Thoracic aorta (tissue), 2 donors: Measurements from ENCODE around the gene ATP2A3. TPM values are rescaled to one million over a fixed set of nuclear protein-coding genes. Genes with fewer than 3 reads are reported as not detected.

Source experiments
- ATAC-seq: fragments of 150-250 bp; one replicate; pipeline ENCODE4 v1.8.0; 2017; ENCODE audit warnings: low read depth; ENCODE audit not compliant: insufficient number of reproducible peaks, low FRiP score
- DNase-seq: peaks from one replicate; pipeline ENCODE4 v3.0.0-alpha.2; 2020; ENCODE audit warnings: low spot score
- H3K27ac ChIP-seq, 2 donors: fragments of 200-600 bp; sonication (generic); 1 replicate in 1 of 2; 2 replicates in 1 of 2; pipeline ENCODE4 v1.5.1; 2016; ENCODE audit warnings: mild to moderate bottlenecking in 2 of 2, moderate library complexity in 2 of 2
- H3K27me3 ChIP-seq: fragments of 200-600 bp; sonication (generic); replicated peaks from 2 replicates; pipeline ENCODE4 v1.6.0; 2016; ENCODE audit warnings: mild to moderate bottlenecking; ENCODE audit not compliant: insufficient read depth
- H3K36me3 ChIP-seq: fragments of 200-600 bp; sonication (generic); one replicate; pipeline ENCODE4 v1.5.1; 2016
- H3K4me1 ChIP-seq, 2 donors: fragments of 200-600 bp; sonication (generic); 1 replicate in 1 of 2; 2 replicates in 1 of 2; pipeline versions ENCODE4 v1.5.1 to v1.6.0; 2016; ENCODE audit warnings: low read depth in 2 of 2, mild to moderate bottlenecking in 1 of 2; ENCODE audit not compliant: control insufficient read depth in 1 of 2
- H3K4me3 ChIP-seq: fragments of 200-600 bp; sonication (generic); 2 replicates; pipeline ENCODE4 v1.5.1; 2016; ENCODE audit warnings: mild to moderate bottlenecking
- H3K9me3 ChIP-seq: fragments of 200-600 bp; sonication (generic); 2 replicates; pipeline ENCODE4 v1.5.1; 2016
- CTCF ChIP-seq: fragments of 200-600 bp; sonication (generic); IDR thresholded peaks from one replicate; pipeline ENCODE4 v1.5.1; 2019; ENCODE audit warnings: antibody characterized with exemption
- total RNA-seq, 2 donors: library from RNA; depleted of rRNA; stranded (reverse); fragments of >200 nt; gene quantifications; one replicate each; pipeline versions ENCODE4 v1.1.0 to v1.2.3, GENCODE V29; 2016

The ATP2A3 gene
- total RNA-seq, 2 donors from 2014 or later: 37.2 to 50.4 TPM

DNA sequence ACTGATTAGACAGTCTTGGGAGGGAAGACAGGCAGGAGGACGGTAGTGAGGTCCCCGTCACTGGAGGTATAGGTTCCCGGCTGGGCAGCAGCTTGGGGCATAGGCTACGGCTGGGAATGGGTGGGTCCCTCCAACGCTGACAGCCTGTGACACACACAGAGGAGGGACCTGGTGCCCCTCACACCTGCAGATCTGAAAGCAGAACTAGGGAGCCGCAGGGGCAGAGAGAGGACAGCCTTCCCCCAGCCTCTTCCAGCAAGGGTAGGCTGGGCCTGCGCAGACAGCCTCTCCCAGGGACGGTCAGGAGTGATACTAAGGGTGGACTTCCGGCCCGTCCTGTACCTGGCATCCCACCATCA, 49.9 kb downstream of the ATP2A3 start:
- Histone ChIP-seq H3K9me3 (no peaks in the 10 kb centered on the region), H3K4me3 (no peak overlapping the region), H3K27me3 (no peaks in the 10 kb centered on the region), H3K4me1 (peaks cover 20 to 36% of the 10 kb centered on the region in 2 donors), H3K27ac (no peak overlapping the region), H3K36me3 (no peaks in the 10 kb centered on the region)
- no peak for ATAC-seq
- DNase-seq: no peak
- no peak for TF ChIP-seq CTCF

DNA sequence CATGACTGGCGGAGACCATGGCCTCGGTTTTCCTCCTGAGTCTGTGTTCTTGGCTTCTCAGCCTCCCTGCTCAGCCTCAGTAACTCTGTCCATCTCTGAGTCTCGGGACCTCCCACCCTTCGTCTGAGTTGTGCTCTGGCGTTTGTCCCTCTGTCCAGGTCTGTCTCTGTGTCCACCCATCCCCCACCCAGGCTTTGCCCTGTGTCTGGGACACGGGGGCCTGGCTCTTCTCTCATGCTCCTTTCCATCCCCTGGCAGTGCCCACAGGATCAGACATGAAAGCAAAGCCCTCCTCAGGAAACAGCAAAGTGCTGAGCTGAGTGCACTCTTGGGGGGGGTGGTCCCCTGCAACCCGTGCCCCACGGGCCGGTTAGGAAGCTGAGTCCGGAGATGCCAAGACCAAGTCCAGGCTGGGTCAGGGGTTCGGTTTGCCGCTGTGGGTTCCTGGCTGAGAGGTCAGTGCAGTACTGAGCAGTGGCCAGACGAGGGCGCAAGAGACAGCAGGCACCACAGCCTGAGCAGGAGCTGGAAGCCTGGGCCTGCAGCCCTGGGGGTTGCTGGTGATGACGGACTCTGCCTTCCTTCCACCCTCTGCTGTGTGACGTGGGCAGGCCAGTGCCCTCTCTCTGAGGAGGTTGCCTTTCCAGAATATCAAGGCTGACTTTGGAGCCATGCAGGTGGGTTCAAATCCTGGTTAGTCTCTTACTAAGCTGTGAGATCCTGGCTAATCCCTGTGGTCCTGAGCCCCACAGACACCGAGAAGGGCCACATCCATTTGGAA, 50.5 kb downstream of the ATP2A3 start:
- no peak overlapping the region for H3K4me3 ChIP-seq
- no peak for DNase-seq
- H3K4me1 ChIP-seq: peaks cover 17 to 31% of the 10 kb centered on the region in 2 donors
- peak; percentile 99 for TF ChIP-seq CTCF
- peak; percentile 47 for ATAC-seq
- H3K36me3 ChIP-seq: no peaks in the 10 kb centered on the region
- no peaks in the 10 kb centered on the region for H3K9me3 ChIP-seq
- no peaks in the 10 kb centered on the region for H3K27me3 ChIP-seq
- H3K27ac ChIP-seq: no peak overlapping the region

DNA sequence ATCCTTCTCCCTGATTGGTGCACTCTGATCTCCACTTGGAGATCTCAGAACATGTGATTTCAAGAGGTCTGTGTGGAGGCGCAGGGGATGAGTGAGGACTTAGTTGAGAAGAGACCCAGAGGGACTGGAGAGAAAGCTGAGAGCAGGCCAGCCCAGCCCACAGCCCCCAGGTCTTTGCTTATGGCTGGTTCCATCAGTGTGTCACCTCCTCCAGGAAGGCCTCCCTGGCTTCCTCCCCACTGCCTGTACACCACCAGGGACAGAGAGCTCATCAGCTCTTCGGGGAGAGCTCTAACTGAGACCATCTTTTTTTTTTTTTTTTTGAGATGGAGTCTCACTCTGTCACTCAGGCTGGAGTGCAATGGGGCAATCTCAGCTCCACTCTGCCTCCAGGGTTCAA, 51.4 kb downstream of the ATP2A3 start:
- no peak overlapping the region for H3K27ac ChIP-seq

GRCh38 chr17:3911271-3912053, 52.8 kb downstream of the ATP2A3 start:
- H3K36me3 ChIP-seq: no peaks in the 10 kb centered on the region
- H3K9me3 ChIP-seq: no peaks in the 10 kb centered on the region
- H3K4me1 ChIP-seq: peaks cover 4 to 13% of the 10 kb centered on the region in 2 donors
- ATAC-seq: no peak
- DNase-seq: no peak
- H3K4me3 ChIP-seq: no peak overlapping the region
- no peak overlapping the region for H3K27ac ChIP-seq
- H3K27me3 ChIP-seq: no peaks in the 10 kb centered on the region
- TF ChIP-seq CTCF: no peak

More for the DNA sequence above, 51.4 kb downstream of the ATP2A3 start:
- Histone ChIP-seq H3K4me3 (no peak overlapping the region), H3K27me3 (no peaks in the 10 kb centered on the region), H3K9me3 (no peaks in the 10 kb centered on the region), H3K36me3 (no peaks in the 10 kb centered on the region), H3K4me1 (peaks cover 16 to 25% of the 10 kb centered on the region in 2 donors)
- TF ChIP-seq CTCF: no peak
- DNase-seq: no peak
- ATAC-seq: no peak

DNA sequence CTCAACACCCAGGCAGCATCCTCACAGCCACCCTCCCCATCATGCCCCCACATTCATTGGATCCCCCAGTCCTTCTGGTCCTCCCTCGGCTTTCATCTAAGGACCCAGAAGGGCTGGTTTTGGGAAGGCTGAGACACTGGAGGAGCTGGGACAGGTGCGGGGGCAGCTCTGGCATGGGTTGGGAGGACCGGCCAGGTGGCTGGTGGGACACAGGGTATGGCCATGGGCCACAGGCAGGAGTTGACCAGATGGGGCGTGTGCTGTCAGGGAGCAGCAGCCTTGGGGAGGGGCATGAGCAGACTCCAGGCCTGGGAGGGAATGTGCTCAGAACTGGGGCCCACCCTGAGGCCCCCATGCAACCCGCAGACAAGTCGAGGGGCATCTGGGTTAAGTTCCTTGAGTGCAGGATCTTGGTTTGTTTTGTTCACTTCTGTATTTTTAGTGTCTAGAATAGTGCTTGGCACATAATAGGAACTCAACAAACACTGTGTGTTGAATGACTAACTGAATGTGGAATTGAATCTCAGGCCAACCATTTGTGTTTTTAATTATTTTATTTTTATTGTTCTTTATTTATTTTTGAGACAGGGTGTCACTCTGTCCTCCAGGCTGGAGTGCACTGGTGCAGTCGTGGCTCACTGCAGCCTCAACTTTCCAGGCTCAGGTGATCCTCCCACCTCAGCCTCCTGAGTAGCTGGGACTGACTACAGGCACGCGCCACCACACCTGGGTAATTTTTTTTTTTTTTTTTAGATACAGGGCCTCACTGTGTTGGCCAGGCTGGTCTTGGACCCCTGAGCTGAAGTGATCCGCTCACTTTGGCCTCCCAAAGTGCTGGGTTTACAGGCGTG, 53.6 kb downstream of the ATP2A3 start:
- Histone ChIP-seq H3K36me3 (no peaks in the 10 kb centered on the region), H3K9me3 (no peaks in the 10 kb centered on the region), H3K4me3 (no peak overlapping the region), H3K4me1 (peaks cover 0 to 8% of the 10 kb centered on the region in 2 donors), H3K27me3 (no peaks in the 10 kb centered on the region), H3K27ac (no peak overlapping the region)
- TF ChIP-seq CTCF: no peak
- ATAC-seq: no peak
- no peak for DNase-seq
